Limb (tissue), 2 donors: ENCODE data around the gene FADD.

Source experiments
- DNase-seq, 2 donors: peaks; one replicate each; pipeline ENCODE4 v3.0.0-alpha.2; 2016; ENCODE audit errors: extremely low spot score in 2 of 2

The FADD gene

GRCh38 chr11:70230840-70231710 is 28.0 kb downstream of the FADD start:
- no peak for DNase-seq

GRCh38 chr11:70233034-70233433 is 29.9 kb downstream of the FADD start:
- DNase-seq: no peak

- no peak for DNase-seq
Measured at GRCh38 chr11:70233511-70233934, 30.4 kb downstream of the FADD start.

GRCh38 chr11:70233962-70234361 is 30.9 kb downstream of the FADD start:
- no peak for DNase-seq

GRCh38 chr11:70240337-70240736 is 37.2 kb downstream of the FADD start:
- DNase-seq: no peak

- no peak for DNase-seq
Measured at GRCh38 chr11:70241709-70242108, 38.6 kb downstream of the FADD start.

- DNase-seq: no peak
Measured at GRCh38 chr11:70242885-70243284, 39.8 kb downstream of the FADD start.

- DNase-seq: no peak
Measured at GRCh38 chr11:70243912-70244652, 41.0 kb downstream of the FADD start.

- no peak for DNase-seq
Measured at GRCh38 chr11:70244698-70245097, 41.6 kb downstream of the FADD start.

GRCh38 chr11:70246196-70246595 is 43.1 kb downstream of the FADD start:
- no peak for DNase-seq

- DNase-seq: no peak
Measured at GRCh38 chr11:70247042-70247709, 44.1 kb downstream of the FADD start.

- no peak for DNase-seq
Measured at GRCh38 chr11:70247710-70248072, 44.6 kb downstream of the FADD start.

GRCh38 chr11:70250876-70251658 is 48.0 kb downstream of the FADD start:
- DNase-seq: no peak

GRCh38 chr11:70251659-70252321 is 48.7 kb downstream of the FADD start:
- no peak for DNase-seq

GRCh38 chr11:70252844-70253243 is 49.7 kb downstream of the FADD start:
- no peak for DNase-seq

- DNase-seq: no peak
Measured at GRCh38 chr11:70255477-70256116, 52.5 kb downstream of the FADD start.
